ENCODE measurements around the gene IFNAR1. TPM values are rescaled to one million over a fixed set of nuclear protein-coding genes. Genes with fewer than 3 reads are reported as not detected.

IFNAR1 gene
- total and polyA plus RNA-seq, 2 of the 8 experiments (the other 6 are each of a cell fraction or from before 2014, with no cell fraction given) = 3.1 to 17.1 TPM

GRCh38 chr21:33391656-33392055 lies 66.9 kb downstream of the IFNAR1 start (continued):
- TF ChIP-seq RFX5 (IDR thresholded peaks at IDR 0.05; ENCODE audit: borderline replicate concordance, low read depth, low read length) = no peak
- TF ChIP-seq RBBP5 (IDR thresholded peaks at IDR 0.05; ENCODE audit: borderline replicate concordance, low read depth, low read length) = no peak
- TF ChIP-seq TAF7 (optimal IDR thresholded peaks at IDR 0.05; ENCODE audit: borderline replicate concordance, low read depth, low read length) = no peak
- TF ChIP-seq JUN (IDR thresholded peaks at IDR 0.05; ENCODE audit: low read depth, low read length) = no peak
- TF ChIP-seq HDAC2 (IDR thresholded peaks at IDR 0.05; ENCODE audit: borderline replicate concordance in 1 of 2, low read depth in 2 of 2, low read length in 2 of 2) = no peak
